Skeletal muscle tissue (tissue), 4 donors: ENCODE measurements around the gene EGFR. TPM values are rescaled to one million over a fixed set of nuclear protein-coding genes. Genes with fewer than 3 reads are reported as not detected.
A peak's percentile ranks its signal among the peaks of the same experiment; 100 is the strongest.
"Not testable (repeated sequence)": the region's sequence is repeated elsewhere in the genome, so short reads cannot be mapped to it uniquely, and the experiment has no call there.

Experiments used
- H3K27ac ChIP-seq: one replicate; pipeline ENCODE4 v1.7.0; 2013; ENCODE audit warnings: mild to moderate bottlenecking, low read depth, low read length, inconsistent platforms
- H3K27me3 ChIP-seq, 3 donors: one replicate each; pipeline ENCODE4 v1.7.0; 2013; ENCODE audit warnings: low read length in 3 of 3; ENCODE audit not compliant: control insufficient read depth in 3 of 3, insufficient read depth in 3 of 3
- H3K36me3 ChIP-seq, 3 donors: one replicate each; pipeline ENCODE4 v1.7.0; 2013; ENCODE audit warnings: low read length in 3 of 3; ENCODE audit not compliant: control insufficient read depth in 3 of 3, insufficient read depth in 3 of 3
- H3K4me1 ChIP-seq, 3 donors: one replicate each; pipeline ENCODE4 v1.7.0; 2013; ENCODE audit warnings: low read length in 3 of 3, mild to moderate bottlenecking in 3 of 3; ENCODE audit not compliant: control insufficient read depth in 3 of 3, insufficient read depth in 3 of 3
- H3K4me3 ChIP-seq, 3 donors: one replicate each; pipeline ENCODE4 v1.7.0; 2013; ENCODE audit warnings: low read length in 3 of 3
- H3K9ac ChIP-seq, 3 donors: one replicate each; pipeline ENCODE4 v1.7.0; 2013; ENCODE audit warnings: low read length in 3 of 3, mild to moderate bottlenecking in 3 of 3, moderate library complexity in 2 of 3, low read depth in 1 of 3
- H3K9me3 ChIP-seq, 3 donors: one replicate each; pipeline ENCODE4 v1.7.0; 2013; ENCODE audit warnings: low read length in 3 of 3; ENCODE audit not compliant: control insufficient read depth in 3 of 3
- total RNA-seq: library from RNA; depleted of rRNA; stranded (reverse); fragments of >200 nt; gene quantifications from one replicate; pipeline ENCODE4 v1.2.3, GENCODE V29; 2014
- donor health status: Osteomylitis.

Gene EGFR
- total RNA-seq, 1 donor from 2014 or later = 17.7 TPM

GRCh38 chr7:55157764-55158105, 138.9 kb downstream of the EGFR start:
- H3K36me3 ChIP-seq = peaks cover 20 to 51% (median 26%) of the 10 kb centered on the region in 3 donors
- H3K9ac ChIP-seq = peak overlapping the region in 1 of 3 donors; percentile 33
- H3K9me3 ChIP-seq = no peaks in the 10 kb centered on the region
- H3K27me3 ChIP-seq = no peaks in the 10 kb centered on the region
- H3K27ac ChIP-seq = no peak overlapping the region
- H3K4me1 ChIP-seq = peaks cover 5 to 9% (median 6%) of the 10 kb centered on the region in 3 donors
- H3K4me3 ChIP-seq = no peak overlapping the region

- no peak overlapping the region for H3K27ac ChIP-seq
- peaks cover 20 to 50% (median 22%) of the 10 kb centered on the region in 3 donors for H3K36me3 ChIP-seq
- no peaks in the 10 kb centered on the region for H3K27me3 ChIP-seq
- H3K9me3 ChIP-seq = no peaks in the 10 kb centered on the region
- H3K4me1 ChIP-seq = peaks cover 5 to 9% (median 6%) of the 10 kb centered on the region in 3 donors
- no peak overlapping the region for H3K4me3 ChIP-seq
- no peak overlapping the region for H3K9ac ChIP-seq
Measured at GRCh38 chr7:55158541-55159382, 139.9 kb downstream of the EGFR start.

- Histone ChIP-seq H3K36me3 (peaks cover 21 to 46% (median 25%) of the 10 kb centered on the region in 3 donors), H3K27me3 (no peaks in the 10 kb centered on the region), H3K4me1 (peaks cover 2 to 9% (median 4%) of the 10 kb centered on the region in 3 donors), H3K4me3 (no peak overlapping the region), H3K9ac (no peak overlapping the region), H3K27ac (no peak overlapping the region), H3K9me3 (no peaks in the 10 kb centered on the region)
Measured at GRCh38 chr7:55160539-55160938, 141.7 kb downstream of the EGFR start.

- Histone ChIP-seq H3K4me1 (peaks cover 5 to 10% (median 8%) of the 10 kb centered on the region in 3 donors), H3K4me3 (no peak overlapping the region), H3K36me3 (peaks cover 18 to 42% (median 25%) of the 10 kb centered on the region in 3 donors), H3K27ac (no peak overlapping the region), H3K9ac (no peak overlapping the region), H3K27me3 (no peaks in the 10 kb centered on the region), H3K9me3 (no peaks in the 10 kb centered on the region)
Measured at GRCh38 chr7:55161154-55161687, 142.4 kb downstream of the EGFR start.

- no peak overlapping the region for H3K9ac ChIP-seq
- H3K4me3 ChIP-seq = no peak overlapping the region
- peaks cover 7 to 10% (median 8%) of the 10 kb centered on the region in 3 donors for H3K4me1 ChIP-seq
- H3K27me3 ChIP-seq = no peaks in the 10 kb centered on the region
- H3K9me3 ChIP-seq = no peaks in the 10 kb centered on the region
- H3K36me3 ChIP-seq = peaks cover 17 to 36% (median 21%) of the 10 kb centered on the region in 3 donors
- H3K27ac ChIP-seq = no peak overlapping the region
Measured at GRCh38 chr7:55162476-55162875, 143.7 kb downstream of the EGFR start.

GRCh38 chr7:55163733-55164132, 144.9 kb downstream of the EGFR start:
- Histone ChIP-seq H3K4me3 (no peak overlapping the region), H3K4me1 (peaks cover 5 to 8% (median 7%) of the 10 kb centered on the region in 3 donors), H3K27me3 (no peaks in the 10 kb centered on the region), H3K27ac (no peak overlapping the region), H3K36me3 (peaks cover 10 to 29% (median 14%) of the 10 kb centered on the region in 3 donors), H3K9ac (no peak overlapping the region), H3K9me3 (no peaks in the 10 kb centered on the region)

GRCh38 chr7:55164527-55164926, 145.7 kb downstream of the EGFR start:
- Histone ChIP-seq H3K4me3 (no peak overlapping the region), H3K27me3 (no peaks in the 10 kb centered on the region), H3K27ac (no peak overlapping the region), H3K9me3 (no peaks in the 10 kb centered on the region), H3K4me1 (peaks cover 5 to 8% (median 8%) of the 10 kb centered on the region in 3 donors), H3K9ac (no peak overlapping the region), H3K36me3 (peaks cover 9 to 21% (median 14%) of the 10 kb centered on the region in 3 donors)

- Histone ChIP-seq H3K27ac (no peak overlapping the region), H3K4me3 (no peak overlapping the region), H3K9me3 (no peaks in the 10 kb centered on the region), H3K27me3 (no peaks in the 10 kb centered on the region), H3K9ac (peak overlapping the region in 1 of 3 donors; percentile 25), H3K36me3 (peaks cover 9 to 25% (median 16%) of the 10 kb centered on the region in 3 donors), H3K4me1 (peaks cover 12 to 16% (median 14%) of the 10 kb centered on the region in 3 donors)
Measured at GRCh38 chr7:55165176-55165861, 146.5 kb downstream of the EGFR start.

GRCh38 chr7:55167296-55167695, 148.5 kb downstream of the EGFR start:
- H3K36me3 ChIP-seq = peaks cover 8 to 26% (median 11%) of the 10 kb centered on the region in 3 donors
- peaks cover 21 to 27% (median 26%) of the 10 kb centered on the region in 3 donors for H3K4me1 ChIP-seq
- H3K9me3 ChIP-seq, H3K27ac ChIP-seq, H3K27me3 ChIP-seq, H3K9ac ChIP-seq, H3K4me3 ChIP-seq: not testable (repeated sequence)
